NCI-H460 (cell line): Measurements from ENCODE around the gene GOLGA8S. TPM values are rescaled to one million over a fixed set of nuclear protein-coding genes. Genes with fewer than 3 reads are reported as not detected.
"Not testable (repeated sequence)": the region's sequence is repeated elsewhere in the genome, so short reads cannot be mapped to it uniquely, and the experiment has no call there.

Experiments used
- DNase-seq: peaks from one replicate; pipeline ENCODE4 v3.0.0-alpha.2; 2016; ENCODE audit warnings: low read depth; ENCODE audit errors: extremely low read depth
- polyA plus RNA-seq: library from polyadenylated mRNA; depleted of rRNA; stranded (reverse); fragments of >200 nt; gene quantifications from 2 replicates; pipeline ENCODE4 v1.2.3, GENCODE V29; 2014; cell fraction: nucleus; rRNA removed
- total RNA-seq: library from RNA; depleted of rRNA; stranded (reverse); fragments of >200 nt; shearing (Covaris generic); gene quantifications from 2 replicates; pipeline ENCODE4 v1.2.3, GENCODE V29; 2014; rRNA removed

The GOLGA8S gene
- total RNA-seq, result not detected in 2 replicates
- 0.44 and 0.79 TPM in 2 replicates for polyA plus RNA-seq

GRCh38 chr15:23354448-23354847 is at the start of gene GOLGA8S:
TSS of gene GOLGA8S (plus strand) at chr15:23354748. CDS start at chr15:23354810, 62 bp downstream.
- not testable (repeated sequence) for DNase-seq

DNA sequence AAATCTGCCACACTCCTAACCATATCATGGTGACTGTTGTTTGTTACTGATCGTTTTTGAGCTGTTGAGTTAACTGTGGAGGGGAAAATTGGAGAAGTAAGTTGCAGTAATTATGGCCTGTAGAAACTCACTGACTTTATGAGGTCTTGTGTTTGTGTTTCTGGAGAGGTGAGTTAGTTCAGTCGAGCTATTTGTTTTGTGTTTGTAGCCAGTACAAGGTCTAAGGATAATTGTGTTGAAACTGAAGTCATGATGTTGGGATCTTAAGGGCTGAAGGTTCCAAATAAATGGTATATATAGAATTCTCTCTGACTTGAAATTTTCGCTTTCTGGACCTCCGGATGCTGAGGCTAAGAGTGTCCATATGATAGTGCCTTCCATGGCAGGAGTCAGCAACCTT is 49.7 kb upstream of the GOLGA8S start:
- DNase-seq, result not testable (repeated sequence)

DNA sequence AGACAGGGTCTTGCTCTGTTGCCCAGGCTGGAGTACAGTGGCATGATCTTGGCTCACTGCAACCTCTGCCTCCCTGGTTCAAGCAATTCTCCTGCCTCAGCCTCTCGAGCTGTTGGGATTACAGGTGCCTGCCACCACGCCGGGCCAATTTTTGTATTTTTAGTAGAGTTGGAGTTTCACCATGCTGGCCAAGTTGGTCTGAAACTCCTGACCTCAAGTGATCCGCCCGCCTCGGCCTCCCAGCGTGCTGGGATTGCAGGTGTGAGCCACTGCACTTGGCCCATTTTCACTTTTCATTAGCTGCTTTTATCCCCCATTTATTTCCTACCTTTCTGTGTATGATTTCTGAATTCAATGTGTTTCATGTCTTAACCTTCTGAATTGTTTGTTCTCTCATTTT is 48.6 kb upstream of the GOLGA8S start:
- not testable (repeated sequence) for DNase-seq

- not testable (repeated sequence) for DNase-seq
Observed at GRCh38 chr15:23311233-23311632, 43.3 kb upstream of the GOLGA8S start.

DNA sequence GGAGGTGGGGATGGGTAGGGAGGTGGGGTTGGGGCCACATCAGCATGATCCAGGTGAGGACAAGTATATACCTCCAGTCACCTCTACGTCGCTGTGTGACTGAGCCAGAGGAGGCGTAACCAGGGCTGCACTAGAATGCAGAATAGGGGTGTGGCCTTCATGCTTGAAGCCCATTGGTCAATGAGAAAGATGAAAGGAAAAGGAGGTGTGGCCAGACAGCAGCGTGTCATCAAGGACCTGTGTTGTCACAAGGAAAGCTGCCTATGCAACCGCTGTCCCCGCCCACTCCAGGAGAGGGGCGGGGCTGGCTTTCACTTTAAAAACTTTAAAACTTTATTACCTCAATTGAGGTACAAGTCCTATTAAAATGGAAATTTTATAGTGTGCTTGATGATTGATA is 20.5 kb upstream of the GOLGA8S start, which contains the start of gene GOLGA6L26:
Gene GOLGA6L26 (minus strand): TSS at position 101 of the 400 bp plus-strand sequence. CDS start 61 bp downstream, at position 40.
- not testable (repeated sequence) for DNase-seq

DNA sequence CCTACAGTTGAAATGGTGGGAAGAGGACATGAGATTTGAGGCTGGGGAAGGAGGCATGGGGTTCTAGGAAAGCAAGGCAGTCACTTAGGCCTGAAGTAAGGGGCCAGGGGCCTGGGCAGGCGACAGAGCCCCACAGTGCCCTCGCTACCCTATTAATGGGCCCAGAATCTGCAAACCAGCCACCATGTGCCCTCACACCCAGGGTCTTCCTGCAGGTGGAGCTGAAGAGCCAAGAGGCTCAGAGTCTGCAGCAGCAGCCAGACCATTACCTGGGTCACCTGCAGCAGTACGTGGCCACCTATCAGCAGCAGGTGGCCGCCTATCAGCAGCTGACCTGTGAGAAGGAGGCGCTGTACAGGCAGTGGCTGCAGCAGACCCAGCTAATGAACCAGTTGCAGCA is 8.1 kb downstream of the GOLGA8S start:
- not testable (repeated sequence) for DNase-seq

DNA sequence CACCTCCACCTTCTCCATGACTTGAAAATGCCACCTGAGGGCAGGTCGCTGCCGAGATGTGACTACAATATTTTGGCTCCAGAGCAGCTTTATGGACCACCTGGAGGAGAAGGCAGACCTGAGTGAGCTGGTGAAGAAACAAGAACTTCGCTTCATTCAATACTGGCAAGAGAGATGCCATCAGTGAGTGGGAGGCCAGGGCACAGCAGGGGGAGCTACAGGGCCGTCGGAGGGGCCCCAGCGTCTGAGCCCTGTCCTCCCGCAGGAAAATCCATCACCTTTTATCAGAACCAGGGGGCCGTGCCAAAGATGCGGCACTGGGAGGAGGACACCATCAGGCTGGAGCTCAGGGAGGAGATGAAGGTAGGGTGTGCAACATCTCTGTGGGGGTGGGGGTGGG is 9.7 kb downstream of the GOLGA8S start:
- not testable (repeated sequence) for DNase-seq

DNA sequence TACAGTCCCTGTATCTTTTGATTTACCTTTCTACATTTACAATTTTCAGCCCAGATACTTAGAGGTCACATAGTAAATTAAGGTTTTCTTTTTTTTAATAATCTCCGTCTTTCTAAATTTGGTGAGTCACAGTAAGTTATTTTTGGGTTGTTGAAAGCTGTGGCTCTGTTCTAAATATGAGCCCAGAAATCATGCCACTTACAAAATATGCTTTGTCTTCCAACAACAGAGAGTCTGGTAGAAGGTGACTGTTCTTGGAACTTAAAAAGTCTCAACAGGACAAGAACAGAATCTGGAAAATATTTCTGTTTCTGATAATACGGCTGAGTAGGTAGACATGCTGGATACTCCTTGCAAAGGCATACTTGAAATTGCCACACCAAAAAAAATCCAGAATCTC is 16.0 kb downstream of the GOLGA8S start:
- no peak for DNase-seq

- not testable (repeated sequence) for DNase-seq
Observed at GRCh38 chr15:23371134-23371533, 16.6 kb downstream of the GOLGA8S start.

- not testable (repeated sequence) for DNase-seq
Observed at GRCh38 chr15:23371868-23372267, 17.3 kb downstream of the GOLGA8S start.

DNA sequence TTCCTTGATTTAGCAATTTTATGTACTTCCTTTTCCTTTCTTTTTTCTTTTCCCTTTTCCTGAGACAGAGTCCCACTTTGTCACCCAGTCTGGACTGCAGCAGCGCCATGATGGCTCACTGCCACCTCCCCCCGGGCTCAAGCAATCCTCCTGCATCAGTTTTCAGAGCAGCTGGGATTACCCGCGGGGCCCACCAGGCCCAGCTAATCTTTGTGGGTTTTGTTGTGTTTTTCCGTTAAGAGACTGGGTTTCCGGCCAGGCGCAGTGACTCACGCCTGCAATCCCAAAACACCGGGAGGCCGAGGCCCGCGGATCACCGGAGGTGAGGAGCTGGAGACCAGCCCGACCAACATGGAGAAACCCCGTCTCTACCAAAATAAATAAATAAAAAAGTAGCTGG is 17.7 kb downstream of the GOLGA8S start:
- DNase-seq, result no peak

DNA sequence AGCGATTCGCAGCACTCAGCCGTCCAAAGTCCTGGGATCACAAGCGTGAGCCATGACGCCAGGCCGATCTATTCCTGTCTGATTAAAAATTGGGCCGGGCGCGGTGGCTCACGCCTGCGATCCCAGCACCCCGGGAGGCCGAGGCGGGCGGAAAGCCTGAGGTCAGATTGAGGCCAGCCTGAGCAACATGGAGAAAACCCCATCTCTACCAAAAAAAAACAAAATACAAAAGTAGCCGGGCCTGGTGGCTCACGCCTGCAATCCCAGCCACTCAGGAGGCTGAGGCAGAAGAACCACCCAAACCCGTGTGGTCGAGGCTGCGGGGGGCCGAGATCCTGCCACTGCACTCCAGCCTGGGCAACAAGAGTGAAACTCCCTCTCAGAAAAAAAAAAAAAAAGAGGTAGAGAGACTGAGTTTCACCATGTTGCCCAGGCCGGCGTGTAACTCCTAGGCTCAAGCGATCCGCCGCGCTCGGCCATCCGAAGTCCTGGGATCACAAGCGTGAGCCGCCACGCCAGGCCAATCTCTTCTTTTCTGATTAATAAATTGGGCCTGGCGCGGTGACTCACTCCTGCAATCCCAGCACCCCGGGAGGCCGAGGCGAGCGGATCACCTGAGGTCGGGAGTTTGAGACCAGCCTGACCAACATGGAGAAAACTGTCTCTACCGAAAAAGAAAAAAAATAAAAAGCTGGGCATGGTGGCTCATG is 18.5 kb downstream of the GOLGA8S start:
- not testable (repeated sequence) for DNase-seq

GRCh38 chr15:23374226-23374625 is 19.7 kb downstream of the GOLGA8S start:
- DNase-seq, result not testable (repeated sequence)

- DNase-seq, result not testable (repeated sequence)
Observed at GRCh38 chr15:23378946-23379345, 24.4 kb downstream of the GOLGA8S start.

DNA sequence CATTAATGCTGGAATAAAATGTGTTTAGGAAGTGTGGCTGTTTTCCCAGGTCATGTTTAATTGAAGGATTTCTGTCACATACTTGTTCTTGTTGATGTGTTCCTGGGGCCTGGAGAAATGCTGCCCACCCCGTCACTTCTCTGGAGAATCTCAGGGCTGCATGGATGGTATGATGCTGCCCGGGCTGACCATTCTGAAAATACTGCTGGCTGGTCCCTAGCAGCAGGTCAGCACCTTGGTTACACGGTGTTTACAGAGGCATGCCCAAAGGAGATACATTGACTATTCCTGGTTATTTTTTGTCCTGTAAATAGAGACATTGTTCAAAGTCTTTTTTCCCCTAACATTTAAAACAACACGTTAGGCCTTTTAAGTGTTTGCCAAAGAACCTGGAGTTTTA is 26.2 kb downstream of the GOLGA8S start:
- DNase-seq, result not testable (repeated sequence)

DNA sequence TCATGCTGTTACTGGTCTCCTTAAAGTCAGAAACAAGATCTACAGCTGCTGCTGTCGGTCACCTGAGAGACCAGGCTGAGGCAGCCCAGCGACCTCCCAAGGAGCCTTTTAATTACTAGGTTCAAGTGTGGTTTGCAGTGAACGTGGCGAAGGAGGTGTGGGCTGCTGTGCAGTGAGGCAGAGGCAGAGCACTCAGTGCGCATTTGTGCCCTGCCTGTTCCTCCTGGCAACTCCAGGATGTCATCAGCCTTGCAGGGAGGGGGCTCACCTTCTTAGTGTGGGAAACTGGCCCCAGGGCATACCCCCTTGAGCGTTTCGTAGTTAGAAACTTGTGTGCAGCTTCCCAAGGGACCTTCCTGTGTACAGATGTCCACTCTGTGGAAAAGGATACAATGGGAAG is 26.6 kb downstream of the GOLGA8S start:
- not testable (repeated sequence) for DNase-seq

GRCh38 chr15:23384371-23384770 is 29.8 kb downstream of the GOLGA8S start:
- no peak for DNase-seq

DNA sequence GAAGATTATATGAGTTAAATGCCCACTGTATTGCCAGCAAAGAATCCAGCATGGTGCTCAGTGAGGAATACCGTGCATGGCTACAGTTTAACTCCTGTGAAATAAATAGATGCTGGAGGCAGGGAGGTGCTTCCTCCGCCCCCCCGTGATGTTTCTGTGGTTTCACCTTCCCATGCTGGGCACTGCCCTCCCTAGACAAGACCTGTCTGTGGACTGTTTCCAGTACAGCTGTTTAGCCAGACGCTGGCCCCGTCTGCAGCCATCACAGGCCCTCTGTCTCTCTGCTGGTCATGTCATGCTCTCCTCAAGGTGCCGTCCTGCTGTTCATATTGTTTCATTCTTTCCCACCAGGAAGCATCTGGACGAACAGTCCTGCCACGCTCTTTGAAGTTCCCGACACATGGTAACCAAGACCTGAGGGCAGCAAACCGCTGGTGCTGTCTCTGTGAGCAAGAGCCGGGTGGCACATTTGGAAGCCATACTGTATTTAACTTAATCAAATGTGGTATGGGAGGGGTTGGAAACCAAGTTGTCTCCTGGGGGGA is 31.4 kb downstream of the GOLGA8S start:
- no peak for DNase-seq

GRCh38 chr15:23387621-23388190 is 33.2 kb downstream of the GOLGA8S start:
- DNase-seq, result no peak

DNA sequence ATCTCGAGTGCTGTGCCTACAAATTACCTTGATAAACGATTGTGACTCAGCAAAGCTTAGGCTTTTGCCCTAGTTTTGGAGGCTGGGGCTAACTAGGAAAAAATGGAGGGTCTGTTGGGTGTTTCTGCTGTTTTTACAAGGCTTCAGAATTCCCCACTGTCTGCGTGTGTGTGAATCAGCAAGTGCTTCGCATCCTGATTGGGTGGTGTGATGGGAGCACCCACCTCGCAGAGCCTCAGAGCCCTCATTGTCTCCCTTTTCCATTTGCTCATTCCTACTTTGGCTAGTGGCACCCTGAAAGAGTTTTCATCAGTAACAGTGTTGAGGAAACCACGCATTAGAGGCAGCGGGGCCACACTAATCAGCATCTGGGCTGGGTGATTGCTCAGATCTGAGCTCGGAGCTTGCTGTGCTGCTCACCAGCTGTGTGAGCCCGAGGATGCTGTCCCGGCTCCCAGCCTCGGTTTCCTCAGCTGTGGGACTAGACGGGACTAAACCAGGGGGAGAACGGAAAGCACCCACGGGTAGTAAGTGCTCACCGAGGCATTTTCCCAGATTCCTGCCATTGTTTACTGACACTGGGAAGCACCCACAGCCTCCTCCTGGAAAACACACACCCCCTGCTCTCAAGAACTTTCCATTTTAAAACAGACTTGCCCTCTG is 40.6 kb downstream of the GOLGA8S start:
- DNase-seq, result no peak

DNA sequence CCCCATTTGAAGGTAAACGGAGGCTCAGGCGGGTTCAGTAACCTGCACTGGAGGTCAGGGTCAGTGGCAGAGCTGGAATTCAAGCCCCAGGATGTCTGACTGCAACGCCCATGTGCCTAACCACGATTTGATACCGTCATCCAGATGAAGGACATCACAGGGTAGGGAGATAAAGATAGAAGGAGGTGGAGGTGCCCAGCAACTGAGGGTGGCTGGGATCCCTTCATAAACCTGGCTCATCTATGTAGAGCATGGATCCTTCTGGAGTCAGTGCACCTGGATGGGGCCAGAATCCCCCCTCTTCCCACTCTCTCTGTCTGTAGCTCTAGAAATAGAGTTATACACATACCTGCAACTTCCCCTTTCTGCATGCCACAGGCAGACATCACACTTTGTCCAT is 41.3 kb downstream of the GOLGA8S start:
- no peak for DNase-seq
